ENCODE results near the gene GALNT18.

Gene GALNT18

DNA sequence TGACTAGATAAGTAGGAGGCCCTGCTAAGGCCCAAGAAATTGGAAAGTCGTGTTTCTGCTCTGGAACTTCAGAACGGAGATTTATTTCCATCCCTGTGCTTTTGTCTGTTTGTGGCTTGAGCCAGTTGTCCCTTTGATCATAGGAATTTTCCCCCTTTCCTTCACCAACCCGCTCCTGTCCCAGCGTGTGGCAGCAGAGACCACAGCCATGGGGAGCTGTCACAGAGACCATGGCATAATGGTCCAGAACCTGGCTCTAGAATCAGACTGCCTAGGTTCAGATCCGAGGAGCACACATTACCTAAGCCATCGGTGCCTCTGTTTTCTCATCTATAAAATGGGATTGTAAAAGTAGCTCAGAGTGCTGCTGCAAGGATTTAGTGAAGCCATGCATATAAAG, 128.1 kb downstream of the GALNT18 start:
- H3K27ac ChIP-seq (ENCODE audit: low read depth, low read length): no peak overlapping the region
- H3K27me3 ChIP-seq (ENCODE audit: control insufficient read depth, insufficient read depth, low read length): no peaks in the 10 kb centered on the region
- H3K4me1 ChIP-seq (ENCODE audit: control insufficient read depth, insufficient read depth, low read length): no peaks in the 10 kb centered on the region
- no peak overlapping the region for H3K9ac ChIP-seq (ENCODE audit: low read length)
- H3K4me3 ChIP-seq (ENCODE audit: low read depth, low read length): no peak overlapping the region
- no peaks in the 10 kb centered on the region for H3K9me3 ChIP-seq (ENCODE audit: control insufficient read depth, insufficient read depth, low read depth, low read length)
- H3K36me3 ChIP-seq (ENCODE audit: control insufficient read depth, insufficient read depth, low read length): no peaks in the 10 kb centered on the region

DNA sequence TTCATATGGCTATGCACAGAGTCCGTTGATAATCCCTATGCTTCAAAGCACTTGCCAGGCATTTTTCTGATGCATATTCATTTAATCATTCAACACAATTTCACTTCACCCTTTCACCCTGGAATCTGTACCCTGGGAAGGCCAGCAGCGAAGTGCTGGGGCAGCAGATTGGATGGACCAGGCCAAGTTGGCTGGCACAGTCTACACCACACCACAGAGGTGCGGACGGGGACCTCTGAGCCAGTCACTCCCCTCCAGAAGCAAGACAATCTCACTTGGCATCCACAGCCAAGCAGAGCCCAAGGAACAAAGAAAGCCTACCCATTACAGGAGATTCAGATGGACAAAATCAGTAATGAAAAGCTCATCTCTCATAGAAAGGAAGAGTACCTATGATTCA, 130.2 kb downstream of the GALNT18 start:
- H3K4me1 ChIP-seq (ENCODE audit: control insufficient read depth, insufficient read depth, low read length): no peaks in the 10 kb centered on the region; the same call in 1 of the 2 replicates
- H3K9ac ChIP-seq (ENCODE audit: low read length): no peak overlapping the region
- H3K9me3 ChIP-seq (ENCODE audit: control insufficient read depth, insufficient read depth, low read depth, low read length): no peaks in the 10 kb centered on the region

DNA sequence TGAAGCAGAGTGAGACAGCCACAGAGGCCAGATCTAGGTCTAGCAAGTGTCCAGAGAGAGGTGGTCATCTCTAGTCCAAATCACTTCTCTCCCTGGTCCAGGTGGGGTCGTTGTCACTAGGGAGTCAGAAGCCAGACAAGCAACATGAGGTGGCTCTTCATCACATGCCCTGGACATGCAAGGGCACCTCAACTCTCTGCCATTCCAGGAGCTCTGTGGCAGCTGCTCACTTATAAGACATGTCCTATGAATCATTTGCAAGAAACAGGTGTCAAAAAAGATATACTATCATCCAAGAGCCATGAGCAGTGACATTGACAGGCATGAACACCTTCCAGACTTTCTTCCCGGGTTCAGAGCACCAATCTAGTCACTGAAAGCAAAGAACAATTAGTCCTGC, 130.8 kb downstream of the GALNT18 start:
- Histone ChIP-seq H3K27ac (ENCODE audit: low read depth, low read length) (no peak overlapping the region), H3K27me3 (ENCODE audit: control insufficient read depth, insufficient read depth, low read length) (no peaks in the 10 kb centered on the region), H3K4me1 (ENCODE audit: control insufficient read depth, insufficient read depth, low read length) (no peaks in the 10 kb centered on the region; the same call in 1 of the 2 replicates), H3K9ac (ENCODE audit: low read length) (no peak overlapping the region), H3K36me3 (ENCODE audit: control insufficient read depth, insufficient read depth, low read length) (no peaks in the 10 kb centered on the region), H3K4me3 (ENCODE audit: low read depth, low read length) (no peak overlapping the region), H3K9me3 (ENCODE audit: control insufficient read depth, insufficient read depth, low read depth, low read length) (no peaks in the 10 kb centered on the region)

More for the DNA sequence above, 130.2 kb downstream of the GALNT18 start:
- H3K27me3 ChIP-seq (ENCODE audit: control insufficient read depth, insufficient read depth, low read length): no peaks in the 10 kb centered on the region
- H3K27ac ChIP-seq (ENCODE audit: low read depth, low read length): no peak overlapping the region
- H3K4me3 ChIP-seq (ENCODE audit: low read depth, low read length): no peak overlapping the region
- no peaks in the 10 kb centered on the region for H3K36me3 ChIP-seq (ENCODE audit: control insufficient read depth, insufficient read depth, low read length)

DNA sequence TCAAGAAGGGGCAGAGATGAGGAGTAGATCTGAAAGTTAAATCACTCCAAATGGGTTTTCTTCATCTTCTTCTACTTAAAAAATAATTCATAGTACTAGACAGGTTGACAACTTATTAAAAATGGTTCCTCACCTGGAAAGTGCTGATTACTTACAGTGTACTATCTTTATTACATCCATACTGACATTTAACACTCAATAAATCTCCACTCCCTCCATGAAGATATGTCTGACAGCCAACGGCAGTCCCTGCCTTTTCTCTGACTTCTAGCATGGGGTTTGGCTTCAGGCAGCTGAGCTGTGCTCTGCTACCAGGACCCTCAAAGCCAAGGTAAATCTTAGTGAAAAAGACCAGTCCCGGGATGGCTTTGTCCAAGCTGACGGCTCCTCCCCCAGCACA, 135.4 kb downstream of the GALNT18 start:
- Histone ChIP-seq H3K4me1 (ENCODE audit: control insufficient read depth, insufficient read depth, low read length) (peaks cover 2% of the 10 kb centered on the region; the same call in 1 of the 2 replicates), H3K4me3 (ENCODE audit: low read depth, low read length) (no peak overlapping the region), H3K9ac (ENCODE audit: low read length) (no peak overlapping the region), H3K9me3 (ENCODE audit: control insufficient read depth, insufficient read depth, low read depth, low read length) (no peaks in the 10 kb centered on the region), H3K27me3 (ENCODE audit: control insufficient read depth, insufficient read depth, low read length) (no peaks in the 10 kb centered on the region), H3K27ac (ENCODE audit: low read depth, low read length) (no peak overlapping the region), H3K36me3 (ENCODE audit: control insufficient read depth, insufficient read depth, low read length) (no peaks in the 10 kb centered on the region)

DNA sequence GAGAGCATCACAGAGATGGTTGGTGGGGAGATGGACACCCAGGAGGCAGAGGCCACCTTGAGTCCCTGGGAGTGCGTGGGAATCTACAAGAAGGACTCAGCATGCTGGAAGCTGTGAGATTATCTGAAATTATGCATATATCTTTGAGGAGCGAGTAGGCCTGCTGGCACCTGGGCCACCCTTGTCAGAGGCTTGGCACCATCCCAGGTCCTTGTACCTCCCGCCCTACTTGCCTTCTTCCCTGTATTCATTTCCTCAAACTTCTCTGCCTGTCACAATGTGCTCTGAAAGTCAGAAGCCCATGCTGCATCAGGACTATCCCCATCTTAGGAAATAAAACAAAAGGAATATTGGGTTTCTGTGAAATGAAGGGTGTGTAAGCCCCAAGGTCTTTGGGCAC, 135.8 kb downstream of the GALNT18 start:
- Histone ChIP-seq H3K4me3 (ENCODE audit: low read depth, low read length) (no peak overlapping the region), H3K4me1 (ENCODE audit: control insufficient read depth, insufficient read depth, low read length) (peaks cover 5% of the 10 kb centered on the region), H3K9me3 (ENCODE audit: control insufficient read depth, insufficient read depth, low read depth, low read length) (no peaks in the 10 kb centered on the region), H3K27ac (ENCODE audit: low read depth, low read length) (no peak overlapping the region), H3K36me3 (ENCODE audit: control insufficient read depth, insufficient read depth, low read length) (no peaks in the 10 kb centered on the region), H3K9ac (ENCODE audit: low read length) (no peak overlapping the region), H3K27me3 (ENCODE audit: control insufficient read depth, insufficient read depth, low read length) (no peaks in the 10 kb centered on the region)

DNA sequence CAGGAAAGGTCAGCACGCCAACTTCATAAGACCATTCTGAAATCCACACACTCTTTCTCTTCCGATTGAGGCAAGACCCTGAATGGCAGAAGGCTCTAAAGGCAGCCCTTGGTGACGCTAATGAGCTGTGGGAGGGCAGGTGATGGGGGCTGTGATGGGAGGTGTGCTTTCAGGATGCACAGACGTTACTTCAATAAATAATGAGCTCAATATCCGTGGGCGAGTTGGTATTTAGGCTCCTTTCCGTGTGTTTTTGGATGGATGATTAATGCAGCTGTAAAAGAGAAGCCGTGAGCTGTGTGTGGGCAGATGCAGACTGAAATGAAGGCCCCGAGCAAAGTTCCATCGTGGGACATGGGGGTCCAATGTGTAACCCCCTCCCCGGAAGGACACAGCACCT, 138.2 kb downstream of the GALNT18 start:
- H3K4me1 ChIP-seq (ENCODE audit: control insufficient read depth, insufficient read depth, low read length): peaks cover 10% of the 10 kb centered on the region
- no peaks in the 10 kb centered on the region for H3K36me3 ChIP-seq (ENCODE audit: control insufficient read depth, insufficient read depth, low read length)
- no peaks in the 10 kb centered on the region for H3K27me3 ChIP-seq (ENCODE audit: control insufficient read depth, insufficient read depth, low read length)
- H3K4me3 ChIP-seq (ENCODE audit: low read depth, low read length): no peak overlapping the region
- no peaks in the 10 kb centered on the region for H3K9me3 ChIP-seq (ENCODE audit: control insufficient read depth, insufficient read depth, low read depth, low read length)
- no peak overlapping the region for H3K9ac ChIP-seq (ENCODE audit: low read length)
- no peak overlapping the region for H3K27ac ChIP-seq (ENCODE audit: low read depth, low read length)

DNA sequence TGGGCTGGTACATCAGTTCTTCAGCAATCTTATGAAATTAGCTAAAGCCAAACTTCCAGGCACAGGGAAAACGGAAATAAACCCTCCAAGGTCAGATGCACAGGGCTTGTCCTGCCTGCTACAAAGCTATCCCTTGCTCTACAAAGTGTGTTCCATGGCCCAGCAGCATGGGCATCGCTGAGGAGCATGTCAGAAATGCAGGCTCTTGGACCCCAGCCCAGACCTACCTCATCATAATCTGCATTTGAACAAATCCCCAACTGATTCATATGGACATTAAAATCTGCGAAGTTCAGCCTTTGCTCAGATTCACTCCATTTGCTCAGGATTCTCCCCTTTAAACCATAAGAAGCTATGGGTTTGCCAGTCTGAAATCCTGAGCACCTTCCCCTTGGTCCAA, 139.1 kb downstream of the GALNT18 start:
- no peak overlapping the region for H3K27ac ChIP-seq (ENCODE audit: low read depth, low read length)
- no peak overlapping the region for H3K9ac ChIP-seq (ENCODE audit: low read length)
- peaks cover 19% of the 10 kb centered on the region for H3K4me1 ChIP-seq (ENCODE audit: control insufficient read depth, insufficient read depth, low read length)
- no peaks in the 10 kb centered on the region for H3K36me3 ChIP-seq (ENCODE audit: control insufficient read depth, insufficient read depth, low read length)
- H3K9me3 ChIP-seq (ENCODE audit: control insufficient read depth, insufficient read depth, low read depth, low read length): no peaks in the 10 kb centered on the region
- H3K27me3 ChIP-seq (ENCODE audit: control insufficient read depth, insufficient read depth, low read length): no peaks in the 10 kb centered on the region
- no peak overlapping the region for H3K4me3 ChIP-seq (ENCODE audit: low read depth, low read length)

DNA sequence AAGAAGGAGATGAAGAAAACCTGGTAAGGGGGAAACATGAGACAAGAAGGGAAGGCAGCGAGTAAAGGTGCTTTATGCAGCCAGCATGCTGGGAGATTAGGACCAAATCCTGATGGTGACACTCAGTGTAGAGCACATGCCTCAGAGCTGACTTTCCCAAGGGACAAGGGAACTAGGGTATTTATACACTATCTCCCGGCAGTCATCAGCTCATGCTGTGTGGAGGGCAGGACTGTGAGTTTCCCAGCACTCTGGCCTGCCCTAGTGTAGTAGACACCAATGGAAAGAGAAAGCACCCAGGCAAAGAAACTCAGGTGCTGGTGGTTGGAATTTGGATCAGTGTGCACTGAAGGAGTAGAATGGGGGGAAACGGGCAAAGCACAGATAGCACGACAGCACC, 140.4 kb downstream of the GALNT18 start:
- Histone ChIP-seq H3K27ac (ENCODE audit: low read depth, low read length) (no peak overlapping the region), H3K27me3 (ENCODE audit: control insufficient read depth, insufficient read depth, low read length) (no peaks in the 10 kb centered on the region), H3K36me3 (ENCODE audit: control insufficient read depth, insufficient read depth, low read length) (no peaks in the 10 kb centered on the region), H3K9ac (ENCODE audit: low read length) (no peak overlapping the region), H3K9me3 (ENCODE audit: control insufficient read depth, insufficient read depth, low read depth, low read length) (no peaks in the 10 kb centered on the region), H3K4me3 (ENCODE audit: low read depth, low read length) (no peak overlapping the region), H3K4me1 (ENCODE audit: control insufficient read depth, insufficient read depth, low read length) (peaks cover 24% of the 10 kb centered on the region)

DNA sequence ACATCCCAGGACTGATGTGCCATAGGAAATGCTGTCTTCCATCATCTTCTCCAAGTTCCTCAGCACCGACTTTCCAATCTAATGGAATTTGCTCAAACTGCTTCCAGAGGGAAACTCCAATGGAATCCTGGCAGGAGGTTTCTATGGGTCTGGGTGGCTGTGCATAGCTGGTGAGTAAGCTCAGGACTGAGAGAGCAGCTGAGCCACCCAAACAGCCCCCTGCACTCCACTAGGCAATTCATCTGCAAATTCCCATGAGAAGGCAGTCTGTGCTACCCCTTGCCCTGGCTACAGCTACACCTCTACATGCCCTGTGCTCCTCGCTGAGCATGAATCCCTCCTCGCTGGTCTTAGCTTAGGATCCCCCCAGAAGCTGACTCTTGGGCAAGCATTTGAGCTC, 140.8 kb downstream of the GALNT18 start:
- H3K36me3 ChIP-seq (ENCODE audit: control insufficient read depth, insufficient read depth, low read length): no peaks in the 10 kb centered on the region
- no peak overlapping the region for H3K9ac ChIP-seq (ENCODE audit: low read length)
- H3K9me3 ChIP-seq (ENCODE audit: control insufficient read depth, insufficient read depth, low read depth, low read length): no peaks in the 10 kb centered on the region
- no peaks in the 10 kb centered on the region for H3K27me3 ChIP-seq (ENCODE audit: control insufficient read depth, insufficient read depth, low read length)
- H3K4me3 ChIP-seq (ENCODE audit: low read depth, low read length): no peak overlapping the region
- H3K27ac ChIP-seq (ENCODE audit: low read depth, low read length): no peak overlapping the region
- peaks cover 24% of the 10 kb centered on the region for H3K4me1 ChIP-seq (ENCODE audit: control insufficient read depth, insufficient read depth, low read length)

DNA sequence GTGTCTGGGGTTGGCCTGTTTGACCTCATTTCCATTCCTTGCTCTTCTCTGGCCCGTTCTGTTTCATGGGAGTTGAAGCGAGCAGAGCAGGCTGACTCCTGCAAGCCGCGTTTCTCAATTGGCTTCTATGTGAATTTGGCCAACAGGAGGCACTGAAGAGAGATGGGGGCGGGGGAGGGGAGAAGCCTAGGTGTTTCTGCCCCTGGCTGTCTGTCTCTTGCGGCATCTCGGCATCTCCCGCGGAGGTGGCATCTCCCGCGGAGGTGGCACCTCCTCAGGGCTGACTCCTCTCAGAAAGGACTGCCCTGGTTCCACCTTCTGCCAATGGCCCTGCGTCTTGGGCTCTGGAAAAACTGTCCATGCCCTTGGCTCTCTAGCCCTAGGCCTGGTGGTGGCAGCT, 143.1 kb downstream of the GALNT18 start:
- Histone ChIP-seq H3K9ac (ENCODE audit: low read length) (no peak overlapping the region), H3K36me3 (ENCODE audit: control insufficient read depth, insufficient read depth, low read length) (no peaks in the 10 kb centered on the region), H3K27ac (ENCODE audit: low read depth, low read length) (no peak overlapping the region), H3K9me3 (ENCODE audit: control insufficient read depth, insufficient read depth, low read depth, low read length) (no peaks in the 10 kb centered on the region), H3K4me1 (ENCODE audit: control insufficient read depth, insufficient read depth, low read length) (peaks cover 24% of the 10 kb centered on the region), H3K4me3 (ENCODE audit: low read depth, low read length) (no peak overlapping the region), H3K27me3 (ENCODE audit: control insufficient read depth, insufficient read depth, low read length) (no peaks in the 10 kb centered on the region)

DNA sequence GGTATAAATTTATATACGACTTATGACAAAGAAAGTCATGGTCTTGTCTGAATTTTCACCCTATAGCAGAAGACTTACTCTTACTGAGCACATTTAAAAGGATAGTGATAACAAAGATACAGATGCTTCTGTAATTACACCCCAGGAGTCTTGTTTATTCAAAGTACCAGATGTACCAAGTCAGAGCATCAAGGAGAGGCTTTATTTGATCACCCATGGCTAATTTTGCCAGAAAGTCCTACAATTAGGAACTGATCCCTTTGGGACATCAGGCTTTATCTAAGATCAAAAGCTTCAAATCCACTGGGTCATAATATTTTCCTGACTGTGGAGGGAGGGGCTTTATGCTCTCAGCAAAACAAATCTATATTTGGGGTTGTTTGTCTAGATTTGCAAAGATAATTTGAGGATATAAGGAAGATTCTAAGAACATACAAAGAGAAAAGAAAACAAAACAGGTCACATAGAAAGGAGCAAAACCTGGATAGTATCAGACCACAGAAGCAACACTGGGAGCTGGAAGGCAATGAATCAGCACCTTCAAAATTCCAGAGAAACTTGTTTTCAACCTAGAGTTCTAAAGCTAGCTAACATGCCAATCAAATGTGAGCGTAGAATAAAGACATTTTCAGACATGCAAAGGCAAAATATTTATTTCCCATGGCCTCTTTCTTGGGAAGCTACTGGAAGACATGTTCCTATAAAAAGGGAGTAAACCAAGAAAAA, 143.9 kb downstream of the GALNT18 start:
- peaks cover 24% of the 10 kb centered on the region for H3K4me1 ChIP-seq (ENCODE audit: control insufficient read depth, insufficient read depth, low read length)

More for the DNA sequence above, 143.9 kb downstream of the GALNT18 start:
- H3K27me3 ChIP-seq (ENCODE audit: control insufficient read depth, insufficient read depth, low read length): no peaks in the 10 kb centered on the region
- H3K9me3 ChIP-seq (ENCODE audit: control insufficient read depth, insufficient read depth, low read depth, low read length): no peaks in the 10 kb centered on the region
- H3K9ac ChIP-seq (ENCODE audit: low read length): no peak overlapping the region
- no peaks in the 10 kb centered on the region for H3K36me3 ChIP-seq (ENCODE audit: control insufficient read depth, insufficient read depth, low read length)
- no peak overlapping the region for H3K4me3 ChIP-seq (ENCODE audit: low read depth, low read length)
- no peak overlapping the region for H3K27ac ChIP-seq (ENCODE audit: low read depth, low read length)

Measured in HUES6 (cell line).